C4-2B (cell line): Measurements from ENCODE around the gene MIS18A.

Experiments
- H3K27ac ChIP-seq: fragments of 450-650 bp; 2 replicates; pipeline ENCODE4 v1.5.1; 2017
- CTCF ChIP-seq: fragments of 450-650 bp; conservative IDR thresholded peaks from 2 replicates; pipeline ENCODE4 v1.5.1; 2017; ENCODE audit warnings: mild to moderate bottlenecking
- ZFX ChIP-seq: fragments of 450-650 bp; IDR thresholded peaks from 2 replicates; pipeline ENCODE4 v1.6.1; 2017

The MIS18A gene

GRCh38 chr21:32253215-32253641, 25.6 kb downstream of the MIS18A start:
- no peak overlapping the region for H3K27ac ChIP-seq
- no peak for TF ChIP-seq CTCF
- no peak for TF ChIP-seq ZFX

GRCh38 chr21:32252136-32252535, 26.7 kb downstream of the MIS18A start:
- TF ChIP-seq ZFX (no peak), CTCF (no peak)
- H3K27ac ChIP-seq, result no peak overlapping the region

- no peak overlapping the region for H3K27ac ChIP-seq
- TF ChIP-seq CTCF (no peak), ZFX (no peak)
Measured at GRCh38 chr21:32249511-32250280, 29.2 kb downstream of the MIS18A start.

- TF ChIP-seq ZFX (no peak), CTCF (no peak)
- no peak overlapping the region for H3K27ac ChIP-seq
Measured at GRCh38 chr21:32248571-32249461, 30.0 kb downstream of the MIS18A start.

- H3K27ac ChIP-seq, result no peak overlapping the region
- TF ChIP-seq ZFX, result no peak
- TF ChIP-seq CTCF, result no peak
Measured at GRCh38 chr21:32246571-32247140, 32.2 kb downstream of the MIS18A start.

- TF ChIP-seq CTCF (no peak), ZFX (no peak)
Measured at GRCh38 chr21:32245971-32246370, 32.9 kb downstream of the MIS18A start.

More at GRCh38 chr21:32245971-32246370, 32.9 kb downstream of the MIS18A start:
- no peak overlapping the region for H3K27ac ChIP-seq
